HG03565 (cell line): ENCODE measurements around the gene ANKRD12.
A peak's percentile ranks its signal among the peaks of the same experiment; 100 is the strongest.

Source experiments
- ATAC-seq: cut with Tn5 transposase; IDR thresholded peaks from one replicate; pipeline ENCODE4 v1.9.1; 2021; ENCODE audit warnings: mild to moderate bottlenecking, moderate library complexity; ENCODE audit not compliant: unreplicated experiment

Gene ANKRD12

GRCh38 chr18:9106094-9106493, 30.5 kb upstream of the ANKRD12 start:
- ATAC-seq: no peak

GRCh38 chr18:9106800-9107584, 29.6 kb upstream of the ANKRD12 start:
- no peak for ATAC-seq

DNA sequence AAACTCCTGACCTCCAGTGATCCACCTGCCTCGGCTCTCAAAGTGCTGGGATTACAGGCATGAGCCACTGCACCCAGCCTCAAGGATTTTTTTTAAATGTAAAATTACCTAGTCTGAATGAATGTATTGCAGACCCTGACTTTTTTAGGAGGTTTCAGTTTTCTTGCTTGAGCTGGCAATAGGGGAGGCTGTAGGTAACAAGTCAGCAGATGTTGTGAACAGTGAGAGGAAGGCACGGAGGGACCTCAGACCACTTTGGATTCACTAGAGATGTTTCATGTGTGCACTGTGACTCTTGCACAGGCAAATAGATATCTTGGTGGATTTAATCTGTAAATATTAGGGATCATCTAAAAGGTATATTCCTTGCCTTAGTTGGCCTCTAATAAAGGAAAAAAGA, 27.7 kb upstream of the ANKRD12 start:
- no peak for ATAC-seq

- no peak for ATAC-seq
Observed at GRCh38 chr18:9109523-9109922, 27.1 kb upstream of the ANKRD12 start.

GRCh38 chr18:9113468-9114149, 23.0 kb upstream of the ANKRD12 start:
- ATAC-seq: no peak

GRCh38 chr18:9115984-9116383, 20.6 kb upstream of the ANKRD12 start:
- no peak for ATAC-seq

DNA sequence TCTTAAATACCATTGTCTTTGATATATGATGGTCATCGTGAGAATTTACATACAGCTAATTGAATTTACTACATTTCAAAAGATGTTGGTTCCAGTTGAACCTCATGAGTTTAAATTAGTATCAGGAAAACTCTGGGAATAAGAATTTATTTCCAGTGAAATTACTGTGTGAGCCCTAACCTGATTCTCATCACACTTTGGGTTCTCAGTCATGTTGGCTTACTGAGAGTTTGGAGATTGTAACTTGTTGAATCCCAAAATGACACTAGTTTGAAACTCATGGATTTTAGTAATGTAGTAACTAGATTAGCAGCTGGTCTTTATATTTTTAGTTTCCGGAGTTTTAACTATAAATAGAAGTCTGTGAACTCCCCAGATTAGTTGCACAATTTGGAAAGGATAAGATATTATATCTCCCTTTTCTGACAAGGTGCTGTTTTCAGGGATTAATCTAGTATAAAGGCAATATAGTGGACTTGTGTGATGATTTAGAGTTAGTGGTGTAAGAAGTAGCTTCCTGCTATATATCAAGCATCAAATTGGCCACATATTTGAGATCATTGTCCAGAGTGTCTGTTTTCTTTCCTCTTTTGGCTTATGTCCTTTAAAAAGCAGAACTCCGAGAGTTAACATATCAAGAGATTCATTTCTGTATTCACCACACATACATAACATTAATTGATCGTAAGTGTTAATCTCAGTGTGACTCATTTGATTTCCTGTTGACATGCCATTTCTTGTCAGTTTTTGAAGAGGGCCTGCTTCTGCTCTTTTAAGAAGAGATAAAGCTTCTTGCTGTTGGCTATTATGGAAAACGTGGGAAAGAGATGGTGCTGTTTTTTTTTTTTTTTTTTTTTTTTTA, 18.4 kb upstream of the ANKRD12 start:
- no peak for ATAC-seq

- ATAC-seq: no peak
Observed at GRCh38 chr18:9120796-9121195, 15.8 kb upstream of the ANKRD12 start.

GRCh38 chr18:9123520-9123919, 13.1 kb upstream of the ANKRD12 start:
- ATAC-seq: no peak

- ATAC-seq: no peak
Observed at GRCh38 chr18:9124824-9125223, 11.8 kb upstream of the ANKRD12 start.

GRCh38 chr18:9126337-9126736, 10.2 kb upstream of the ANKRD12 start:
- ATAC-seq: no peak

GRCh38 chr18:9130195-9130594, 6.4 kb upstream of the ANKRD12 start:
- no peak for ATAC-seq

GRCh38 chr18:9130806-9131205, 5.8 kb upstream of the ANKRD12 start:
- no peak for ATAC-seq

DNA sequence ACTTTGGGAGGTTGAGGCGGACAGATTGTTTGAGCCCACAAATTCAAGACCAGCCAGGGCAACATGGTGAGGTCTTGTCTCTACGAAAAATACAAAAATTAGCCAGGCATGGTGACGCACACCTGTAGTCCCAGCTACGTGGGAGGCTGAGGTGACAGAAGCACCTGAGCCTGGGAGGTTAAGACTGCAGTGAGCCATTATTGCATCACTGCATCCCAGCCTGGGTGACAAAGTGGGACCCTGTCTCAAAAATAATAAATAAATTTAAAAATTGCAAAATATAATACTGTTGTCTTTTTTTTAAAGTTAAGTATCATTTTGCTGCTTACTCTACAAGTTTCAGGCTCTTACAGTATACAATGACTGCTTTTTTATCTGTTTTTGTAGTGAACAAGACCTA, 4.0 kb upstream of the ANKRD12 start:
- no peak for ATAC-seq

DNA sequence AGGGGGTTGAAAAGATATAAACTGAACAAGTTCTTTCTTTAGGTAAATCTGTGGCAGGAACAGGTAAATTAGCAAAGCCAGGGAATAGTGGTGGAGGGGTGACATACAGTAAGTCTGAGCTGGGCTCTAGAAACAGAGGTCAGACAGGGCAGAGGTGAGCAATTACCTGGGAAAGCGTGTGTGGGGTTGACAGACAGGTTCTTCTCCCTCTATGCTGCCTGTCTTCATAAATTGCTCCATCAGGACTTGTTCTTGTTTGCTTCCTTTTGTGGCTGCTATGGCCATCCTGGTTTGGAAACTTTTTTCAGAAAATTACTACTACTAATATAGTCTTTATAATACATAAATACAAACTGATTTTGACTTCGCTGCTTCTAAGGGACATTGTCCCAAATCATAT, 3.4 kb upstream of the ANKRD12 start:
- ATAC-seq: no peak

DNA sequence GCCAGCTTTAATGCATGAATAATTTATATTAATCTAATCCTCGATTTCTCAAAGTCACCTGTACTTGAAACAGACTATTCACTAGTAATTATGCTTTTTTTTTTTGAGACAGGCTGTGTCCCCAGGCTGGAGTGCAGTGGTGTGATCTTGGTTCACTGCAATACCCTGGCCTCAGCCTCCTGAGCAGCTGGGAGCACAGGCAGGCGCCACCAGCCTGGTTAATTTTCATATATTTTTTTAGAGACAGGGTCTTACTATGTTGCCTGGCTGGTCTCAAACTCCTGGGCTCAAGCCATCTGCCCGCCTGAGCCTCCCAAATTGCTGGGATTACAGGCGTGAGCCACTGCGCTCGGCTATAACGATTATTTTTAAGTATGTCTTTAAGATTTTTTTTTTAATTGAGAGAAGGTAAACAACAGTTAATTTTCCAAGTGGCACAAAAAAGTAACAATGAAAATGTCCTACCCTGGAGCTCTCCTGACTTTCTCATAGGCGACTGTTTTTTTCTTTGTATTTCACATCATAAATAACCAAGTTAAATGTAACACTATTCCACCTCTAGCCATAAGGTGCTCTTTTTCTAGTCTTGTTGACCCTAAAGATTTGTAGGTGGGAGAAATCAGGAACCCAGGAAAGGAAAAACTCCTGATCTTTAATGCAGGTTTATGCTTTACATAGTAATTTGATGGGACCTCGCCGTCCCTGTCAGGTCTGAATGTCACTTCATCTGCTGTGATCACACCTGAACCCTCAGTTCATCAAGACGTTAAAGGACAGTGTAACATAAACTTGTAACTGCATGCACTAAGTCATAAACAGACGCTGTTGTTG, 1.3 kb upstream of the ANKRD12 start:
- no peak for ATAC-seq

DNA sequence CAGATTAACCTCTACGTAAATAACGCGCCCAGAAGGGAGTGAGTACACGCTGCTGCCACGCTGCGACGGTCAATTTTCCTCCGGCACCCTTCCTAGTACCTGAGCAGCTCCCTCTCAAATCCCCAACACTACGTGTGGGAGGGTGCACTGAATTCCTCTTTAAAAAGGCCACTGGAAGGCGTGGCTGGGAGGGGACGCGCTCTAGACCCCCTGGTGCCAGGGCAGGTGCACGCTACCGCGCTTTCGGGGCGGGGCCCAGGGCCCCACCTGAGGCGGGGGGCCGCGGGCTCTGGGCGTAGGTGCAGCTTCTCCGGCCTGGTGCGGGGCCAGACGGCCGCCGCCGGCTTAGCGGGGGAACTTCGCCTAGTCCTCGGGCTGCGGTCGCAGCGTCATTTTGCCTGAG, 668 bp upstream of the ANKRD12 start:
- ATAC-seq: peak; percentile 7

GRCh38 chr18:9137168-9138066, 836 bp downstream of the ANKRD12 start:
- peak; percentile 25 for ATAC-seq

- ATAC-seq: no peak
Observed at GRCh38 chr18:9139400-9140039, 2.9 kb downstream of the ANKRD12 start.
